H1 (cell line): ENCODE data around the gene POLR2C. TPM values are rescaled to one million over a fixed set of nuclear protein-coding genes. Genes with fewer than 3 reads are reported as not detected.

ENCODE experiments used
- CTCF ChIA-PET: fragments of 300-600 bp; sonication (Branson Sonifier 250); formaldehyde crosslinking; loops from one replicate; lab custom pipeline; 2021; ENCODE audit not compliant: partially characterized antibody; lab: Charles Lee
- POLR2A ChIA-PET: fragments of 300-600 bp; sonication (Branson Sonifier 250); formaldehyde crosslinking; loops from one replicate; lab custom pipeline; 2021; ENCODE audit warnings: inconsistent platforms; ENCODE audit not compliant: partially characterized antibody; lab: Charles Lee
- DNase-seq, 2 experiments: peaks; one replicate each; pipeline versions ENCODE4 v3.0.0 to v3.0.0-alpha.2; 2010 to 2022; ENCODE audit warnings: low spot score in 2 of 2, low read depth in 1 of 2, mixed read lengths in 1 of 2
- FAIRE-seq: peaks from 2 replicates; lab custom pipeline; 2011; peaks lifted over from hg19 to GRCh38; lab: Jason Lieb, UNC
- H2AFZ ChIP-seq: 2 replicates; pipeline ENCODE4 v1.8.1; 2012; ENCODE audit warnings: low read length, inconsistent platforms
- H2AK5ac ChIP-seq: 2 replicates; pipeline ENCODE4 v1.6.1; 2013; ENCODE audit warnings: low read depth, low read length
- H2BK120ac ChIP-seq: replicated peaks from 2 replicates; pipeline ENCODE3; 2013; ENCODE audit warnings: low read depth, low read length, inconsistent platforms
- H2BK12ac ChIP-seq: 2 replicates; pipeline ENCODE4 v1.6.1; 2013; ENCODE audit warnings: low read depth, low read length
- H2BK15ac ChIP-seq: 2 replicates; pipeline ENCODE4 v1.6.1; 2013; ENCODE audit warnings: low read length
- H2BK20ac ChIP-seq: 2 replicates; pipeline ENCODE4 v1.6.1; 2013; ENCODE audit warnings: low read length
- H2BK5ac ChIP-seq: 2 replicates; pipeline ENCODE4 v1.6.1; 2013; ENCODE audit warnings: low read depth, low read length
- H3K14ac ChIP-seq: 2 replicates; pipeline ENCODE4 v1.6.1; 2013; ENCODE audit warnings: inconsistent platforms; ENCODE audit not compliant: insufficient read length
- H3K18ac ChIP-seq: 2 replicates; pipeline ENCODE4 v1.6.1; 2013; ENCODE audit warnings: low read length; ENCODE audit errors: extremely low read depth
- H3K23ac ChIP-seq: 2 replicates; pipeline ENCODE4 v1.6.1; 2013; ENCODE audit warnings: inconsistent platforms; ENCODE audit not compliant: insufficient read length
- H3K23me2 ChIP-seq: 2 replicates; pipeline ENCODE4 v1.6.1; 2013; ENCODE audit warnings: low read depth, low read length
- H3K27ac ChIP-seq: 2 replicates; pipeline ENCODE4 v1.6.1; 2011; ENCODE audit warnings: low read depth, low read length, inconsistent platforms
- H3K27me3 ChIP-seq, 4 experiments: replicated peaks in 1 of 4; 1 replicate in 1 of 4; 2 replicates in 3 of 4; pipeline versions ENCODE4 v1.6.1 to v1.8.1; 2011 to 2013; ENCODE audit warnings: low read length in 3 of 4, mild to moderate bottlenecking in 3 of 4, inconsistent platforms in 2 of 4, mixed read lengths in 2 of 4, moderate library complexity in 1 of 4; ENCODE audit not compliant: control insufficient read depth in 3 of 4, insufficient read depth in 3 of 4; ENCODE audit errors: extremely low read depth in 1 of 4
- H3K36me3 ChIP-seq, 4 experiments: 2 replicates each; pipeline versions ENCODE4 v1.6.1 to v1.8.1; 2011 to 2013; ENCODE audit warnings: mild to moderate bottlenecking in 4 of 4, low read length in 3 of 4, moderate library complexity in 2 of 4, control low read depth in 1 of 4, inconsistent platforms in 1 of 4; ENCODE audit not compliant: insufficient read depth in 4 of 4, control insufficient read depth in 2 of 4
- H3K4ac ChIP-seq: replicated peaks from 2 replicates; pipeline ENCODE3; 2013; ENCODE audit warnings: low read length, low read depth, mixed read lengths, inconsistent platforms; ENCODE audit not compliant: insufficient read length
- H3K4me1 ChIP-seq, 4 experiments: replicated peaks in 1 of 4; 1 replicate in 1 of 4; 2 replicates in 3 of 4; pipeline versions ENCODE4 v1.6.1 to v1.8.1; 2011 to 2013; ENCODE audit warnings: low read length in 3 of 4, inconsistent platforms in 2 of 4, mixed read lengths in 1 of 4; ENCODE audit not compliant: insufficient read depth in 4 of 4, control insufficient read depth in 3 of 4
- H3K4me2 ChIP-seq, 2 experiments: 2 replicates each; pipeline versions ENCODE4 v1.6.1 to v1.8.1; 2011 to 2013; ENCODE audit warnings: low read depth in 2 of 2, low read length in 2 of 2, control low read depth in 1 of 2, inconsistent platforms in 1 of 2, mild to moderate bottlenecking in 1 of 2; ENCODE audit not compliant: insufficient read depth in 1 of 2
- H3K4me3 ChIP-seq, 4 experiments: fragments of 200-600, 300-600 bp in 1 of 4; sonication (generic), shearing (Covaris generic), sonication (Bioruptor Twin) in 1 of 4; 2 replicates each; pipeline versions ENCODE4 v1.5.1 to v1.8.1; 2011 to 2016; ENCODE audit warnings: low read length in 4 of 4, low read depth in 3 of 4, control low read depth in 2 of 4, inconsistent platforms in 2 of 4, mild to moderate bottlenecking in 2 of 4, mixed read lengths in 1 of 4, moderate library complexity in 1 of 4; ENCODE audit not compliant: insufficient read depth in 2 of 4; ENCODE audit errors: extremely low read depth in 1 of 4
- H3K56ac ChIP-seq: replicated peaks from 2 replicates; pipeline ENCODE3; 2013; ENCODE audit warnings: low read depth, mild to moderate bottlenecking, mixed read lengths, low read length, inconsistent platforms; ENCODE audit not compliant: insufficient read length
- H3K79me1 ChIP-seq: 2 replicates; pipeline ENCODE4 v1.6.1; 2013; ENCODE audit warnings: low read depth, low read length, control low read depth
- H3K79me2 ChIP-seq, 2 experiments: 2 replicates each; pipeline versions ENCODE4 v1.6.1 to v1.8.1; 2012 to 2013; ENCODE audit warnings: low read length in 2 of 2, mild to moderate bottlenecking in 2 of 2, inconsistent platforms in 1 of 2; ENCODE audit not compliant: insufficient read depth in 2 of 2, control insufficient read depth in 1 of 2
- H3K9ac ChIP-seq, 4 experiments: replicated peaks in 1 of 4; 1 replicate in 1 of 4; 2 replicates in 3 of 4; pipeline versions ENCODE4 v1.6.1 to v1.8.1; 2011 to 2013; ENCODE audit warnings: low read depth in 3 of 4, low read length in 3 of 4, control low read depth in 2 of 4, mild to moderate bottlenecking in 2 of 4, moderate library complexity in 2 of 4, inconsistent platforms in 1 of 4; ENCODE audit errors: extremely low read depth in 1 of 4
- H3K9me3 ChIP-seq, 2 experiments: 2 replicates each; pipeline versions ENCODE4 v1.6.1 to v1.8.1; 2012 to 2013; ENCODE audit warnings: mild to moderate bottlenecking in 2 of 2, moderate library complexity in 2 of 2, control low read depth in 1 of 2, inconsistent platforms in 1 of 2, low read depth in 1 of 2, low read length in 1 of 2, mixed read lengths in 1 of 2; ENCODE audit not compliant: insufficient read depth in 2 of 2
- H4K20me1 ChIP-seq, 2 experiments: replicated peaks in 1 of 2; 2 replicates each; pipeline versions ENCODE3 to v1.8.1; 2011 to 2013; ENCODE audit warnings: inconsistent platforms in 2 of 2, low read length in 2 of 2, mild to moderate bottlenecking in 1 of 2; ENCODE audit not compliant: insufficient read depth in 2 of 2, control insufficient read depth in 1 of 2
- H4K5ac ChIP-seq: 2 replicates; pipeline ENCODE4 v1.6.1; 2013; ENCODE audit warnings: low read length, low read depth, mixed read lengths, inconsistent platforms; ENCODE audit not compliant: insufficient read length
- H4K8ac ChIP-seq: 2 replicates; pipeline ENCODE4 v1.8.0; 2013; ENCODE audit warnings: mild to moderate bottlenecking, moderate library complexity, low read length, inconsistent platforms; ENCODE audit not compliant: insufficient read depth; ENCODE audit errors: extremely low read depth
- H4K91ac ChIP-seq: replicated peaks from 2 replicates; pipeline ENCODE3; 2013; ENCODE audit warnings: low read length, mixed read lengths, inconsistent platforms; ENCODE audit not compliant: insufficient read length
- TCF12 ChIP-seq: IDR thresholded peaks from 2 replicates; pipeline ENCODE4 v1.6.1; 2011; ENCODE audit warnings: low read depth, mild to moderate bottlenecking, low read length
- WGBS, 2 experiments: shearing (Covaris generic) in 1 of 2; methylation state at CpG; one replicate each; pipeline versions ENCODE4 v1.1.6 to v1.1.7; 2013 to 2015; ENCODE audit warnings: low lambda C conversion rate in 2 of 2, mixed read lengths in 2 of 2, inconsistent platforms in 1 of 2, low coverage in 1 of 2, missing lambda C conversion rate in 1 of 2; ENCODE audit not compliant: insufficient replicate concordance in 2 of 2, insufficient coverage in 1 of 2, insufficient read length in 1 of 2; ENCODE audit errors: extremely low coverage in 1 of 2, missing lambda C conversion rate in 1 of 2; 5-methylcytosine and 5-hydroxymethylcytosine counted together
- polyA plus RNA-seq, 7 experiments: library from polyadenylated mRNA; depleted of rRNA in 3 of 7; stranded (reverse) in 5 of 7; unstranded in 2 of 7; fragments of >200 nt in 5 of 7; fragments of 200-250 nt in 2 of 7; gene quantifications; 1 replicate in 5 of 7; 2 replicates in 1 of 7; 4 replicates in 1 of 7; pipeline versions ENCODE4 v1.2.1 to v1.2.3, GENCODE V29; 2011 to 2013; ENCODE audit warnings: missing spikeins in 2 of 7, mixed read lengths in 2 of 7
- total RNA-seq: library from RNA; stranded (reverse); fragmentation: NEBNext Ultra II Directional; extraction: Animal tissue kit (Norgen Biotek cat#: 25700); gene quantifications from 2 replicates; pipeline ENCODE4 v1.2.1, GENCODE V29; 2021

The POLR2C gene
- total and polyA plus RNA-seq, 2 of the 8 experiments (the other 6 are each of a cell fraction or from before 2014, with no cell fraction given), result 72.5 to 132 TPM

DNA sequence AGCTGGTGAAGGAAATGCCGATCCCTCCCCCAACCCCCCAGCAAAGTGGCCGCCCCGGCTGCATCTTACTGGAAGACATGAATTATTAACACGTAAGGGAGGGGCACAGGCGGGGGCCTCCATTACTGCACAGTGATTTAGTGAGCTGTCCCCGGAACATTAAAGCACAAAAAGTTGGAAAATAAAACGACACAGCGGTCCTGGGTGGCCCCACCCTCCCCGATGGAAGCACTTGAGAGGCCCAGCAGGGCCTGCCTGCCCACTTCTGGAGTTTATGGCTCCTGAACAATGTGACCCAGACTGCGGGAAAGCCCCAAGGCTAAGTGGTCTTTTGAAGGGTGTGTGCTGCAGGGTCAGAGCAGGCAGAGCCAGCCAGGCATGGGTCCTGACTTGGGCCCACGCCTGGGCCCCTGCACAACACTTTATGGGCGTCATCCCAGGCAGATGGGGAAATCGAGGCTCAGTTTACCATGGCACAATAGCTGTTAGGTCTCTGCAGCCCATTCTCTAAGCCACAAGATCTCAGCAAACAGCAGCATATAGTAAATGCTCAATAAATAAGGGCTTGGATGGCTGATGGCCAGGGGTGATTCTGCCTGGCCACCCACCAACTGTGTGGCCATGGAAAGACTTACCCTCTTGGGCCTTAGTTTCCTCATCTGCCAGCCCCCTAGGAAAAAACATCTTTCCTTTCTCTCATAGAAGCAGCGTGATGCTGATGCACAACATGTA is 51.1 kb downstream of the POLR2C start:
- H2BK5ac ChIP-seq, result no peak overlapping the region
- DNase-seq (no peak), FAIRE-seq (no peak)
- no peak overlapping the region for H3K18ac ChIP-seq
- H3K9ac ChIP-seq, result no peak overlapping the region
- H2AK5ac ChIP-seq, result no peak overlapping the region
- no peak overlapping the region for H2BK20ac ChIP-seq
- no peaks in the 10 kb centered on the region for H3K79me2 ChIP-seq
- H2BK120ac ChIP-seq, result no peak overlapping the region
- H2BK15ac ChIP-seq, result no peak overlapping the region
- H3K4me3 ChIP-seq, result no peak overlapping the region
- H3K36me3 ChIP-seq, result no peaks in the 10 kb centered on the region; a peak in 1 of 8 replicates
- no peak overlapping the region for H3K4me2 ChIP-seq
- no peak overlapping the region for H2BK12ac ChIP-seq
- WGBS, 2 experiments, result 83% methylated on average over 14 of the region's 14 CpGs; no CpG with 5 or more reads in 1 of the 2 experiments
- H4K8ac ChIP-seq, result no peak overlapping the region
- peaks cover 0 to 3% (median 1%) of the 10 kb centered on the region in 4 experiments; a peak in 2 of 7 replicates for H3K4me1 ChIP-seq
- H3K14ac ChIP-seq, result no peak overlapping the region
- no peak overlapping the region for H3K23ac ChIP-seq
- ChIA-PET CTCF (interaction anchor here (0.7 to 2.8 kb wide), 6 partner anchors 26 to 95 kb away, joined by 3 to 17 read pairs (median 6); partner anchors contain the start of gene POLR2C), POLR2A (interaction anchor here (1.2 to 1.5 kb wide), 3 partner anchors 15 to 51 kb away, joined by 3 to 5 read pairs (median 4); partner anchors contain the start of genes CCDC102A and POLR2C)
- H4K5ac ChIP-seq, result no peak overlapping the region
- no peak overlapping the region for H3K56ac ChIP-seq
- no peak overlapping the region for H2AFZ ChIP-seq
- no peak overlapping the region for H3K4ac ChIP-seq
- H3K79me1 ChIP-seq, result no peaks in the 10 kb centered on the region
- H3K23me2 ChIP-seq, result no peaks in the 10 kb centered on the region
- H3K9me3 ChIP-seq, result no peaks in the 10 kb centered on the region
- H3K27ac ChIP-seq, result no peak overlapping the region
- no peak overlapping the region for H4K91ac ChIP-seq
- H4K20me1 ChIP-seq, result peaks cover 0 to 1% of the 10 kb centered on the region in 2 experiments
- no peaks in the 10 kb centered on the region for H3K27me3 ChIP-seq
- no peak for TF ChIP-seq TCF12
